HG03457 (cell line): Measurements from ENCODE around the gene PLOD3.
"Not testable (repeated sequence)": the region's sequence is repeated elsewhere in the genome, so short reads cannot be mapped to it uniquely, and the experiment has no call there.

ENCODE experiments used
- ATAC-seq: cut with Tn5 transposase; IDR thresholded peaks from one replicate; pipeline ENCODE4 v1.9.1; 2021; ENCODE audit warnings: moderate number of reproducible peaks; ENCODE audit not compliant: unreplicated experiment

The PLOD3 gene

DNA sequence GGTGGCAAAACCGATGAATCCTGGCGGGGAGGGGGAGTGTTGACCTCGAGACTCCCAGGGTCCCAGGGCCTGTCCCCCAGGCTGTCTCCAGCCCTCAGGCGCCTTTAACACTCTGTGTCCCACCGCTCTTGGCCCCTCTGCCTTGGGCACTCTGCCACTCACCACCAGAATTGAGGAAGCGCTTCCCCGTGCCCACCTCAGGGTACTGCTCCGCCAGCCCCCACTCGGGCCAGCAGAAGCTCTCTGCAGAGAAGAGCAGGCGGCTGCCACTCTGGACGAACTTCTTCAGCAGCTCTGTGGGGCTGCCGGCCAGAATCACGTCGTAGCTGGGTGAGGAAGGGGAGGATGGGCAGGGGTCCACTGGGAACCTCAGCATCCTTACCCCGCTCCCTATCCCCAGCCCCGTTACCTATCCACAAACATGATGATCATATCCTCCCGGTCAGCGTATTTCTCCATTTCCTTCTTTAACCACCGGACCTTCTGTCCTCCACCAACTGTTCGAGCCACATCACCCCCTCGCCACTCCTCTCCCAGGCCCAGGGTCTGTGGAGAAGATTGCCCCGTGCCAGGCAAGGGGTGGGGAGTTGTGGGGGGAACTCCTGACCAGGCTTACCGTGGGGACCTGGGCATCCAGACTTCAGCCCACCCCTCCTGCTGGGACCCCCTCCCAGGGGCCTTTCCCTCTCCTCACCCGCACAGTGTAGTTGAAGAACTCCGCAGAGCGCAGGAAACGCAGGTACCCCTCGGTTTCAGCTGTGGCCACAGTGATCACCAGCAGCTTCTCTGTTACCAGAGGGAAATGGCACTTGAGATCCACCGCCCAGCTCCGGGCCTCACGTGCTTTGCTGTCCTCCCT is 1.2 kb downstream of the PLOD3 start:
- ATAC-seq = no peak

DNA sequence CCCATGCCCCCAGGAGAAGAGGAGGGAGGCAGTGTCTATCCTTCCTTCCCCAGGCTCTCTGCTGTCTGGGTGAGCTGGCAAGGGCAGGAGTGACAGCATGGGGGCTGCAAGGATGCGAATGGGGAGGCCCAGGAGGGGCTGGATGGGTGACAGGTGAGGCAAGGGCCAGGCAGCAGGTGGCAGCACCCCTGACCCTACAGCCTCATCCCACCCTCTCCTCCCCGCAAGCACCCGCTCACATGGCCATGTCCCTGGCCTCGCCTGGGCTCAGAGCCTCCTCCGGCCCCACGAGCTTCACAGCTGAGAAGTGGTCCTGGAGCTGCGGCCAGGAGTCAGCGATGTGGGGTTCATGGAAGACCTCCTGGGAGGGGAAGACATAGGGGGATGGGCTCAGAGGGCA is 5.4 kb downstream of the PLOD3 start:
- no peak for ATAC-seq

DNA sequence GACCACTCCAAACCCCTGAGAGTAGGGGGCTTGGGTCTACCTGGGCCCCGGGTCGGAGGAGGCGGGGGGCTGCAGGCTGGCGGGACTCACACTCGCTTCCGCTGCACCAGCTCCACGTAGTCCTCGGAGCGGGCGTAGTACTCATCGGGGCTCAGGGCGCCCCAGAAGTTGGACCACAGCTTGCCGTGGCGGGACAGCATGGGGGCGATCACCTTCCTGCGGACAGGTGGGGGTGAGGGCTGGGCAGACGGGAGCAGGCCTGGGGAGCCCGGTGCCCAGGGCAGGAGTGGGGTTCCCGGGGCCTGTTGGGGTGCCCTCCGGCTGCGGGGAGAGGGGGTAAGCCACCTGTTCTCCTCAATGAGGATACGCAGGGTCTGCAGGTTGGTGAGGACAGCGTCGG is 5.9 kb downstream of the PLOD3 start:
- ATAC-seq = no peak

GRCh38 chr7:101210143-101210542 is 7.2 kb downstream of the PLOD3 start:
- ATAC-seq = no peak

DNA sequence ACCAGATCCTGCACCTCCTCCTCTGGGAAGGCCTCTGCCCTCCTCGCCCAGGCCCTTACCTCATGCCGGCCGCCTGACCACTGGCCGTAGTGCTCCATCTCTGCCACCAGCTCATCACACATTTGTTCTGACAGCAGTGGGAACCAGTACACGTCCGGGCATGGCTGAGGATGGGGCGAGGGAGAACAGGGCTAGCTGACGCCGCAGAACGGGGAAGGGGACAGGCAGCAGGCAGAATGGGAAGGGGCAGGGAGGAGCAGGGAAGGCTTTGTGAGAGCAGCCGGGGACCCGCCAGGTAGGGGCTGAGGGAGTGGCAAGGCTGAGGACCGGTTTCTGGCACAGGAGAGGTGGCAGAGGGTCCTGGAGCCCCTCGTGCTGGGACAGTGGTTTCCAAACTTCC is 8.6 kb downstream of the PLOD3 start:
- no peak for ATAC-seq

GRCh38 chr7:101207459-101207858 is 9.9 kb downstream of the PLOD3 start:
- no peak for ATAC-seq

- no peak for ATAC-seq
These were observed 10.7 kb downstream of the PLOD3 start for GRCh38 chr7:101206665-101207042.

- ATAC-seq = no peak
These were observed 11.3 kb downstream of the PLOD3 start for GRCh38 chr7:101205901-101206664.

DNA sequence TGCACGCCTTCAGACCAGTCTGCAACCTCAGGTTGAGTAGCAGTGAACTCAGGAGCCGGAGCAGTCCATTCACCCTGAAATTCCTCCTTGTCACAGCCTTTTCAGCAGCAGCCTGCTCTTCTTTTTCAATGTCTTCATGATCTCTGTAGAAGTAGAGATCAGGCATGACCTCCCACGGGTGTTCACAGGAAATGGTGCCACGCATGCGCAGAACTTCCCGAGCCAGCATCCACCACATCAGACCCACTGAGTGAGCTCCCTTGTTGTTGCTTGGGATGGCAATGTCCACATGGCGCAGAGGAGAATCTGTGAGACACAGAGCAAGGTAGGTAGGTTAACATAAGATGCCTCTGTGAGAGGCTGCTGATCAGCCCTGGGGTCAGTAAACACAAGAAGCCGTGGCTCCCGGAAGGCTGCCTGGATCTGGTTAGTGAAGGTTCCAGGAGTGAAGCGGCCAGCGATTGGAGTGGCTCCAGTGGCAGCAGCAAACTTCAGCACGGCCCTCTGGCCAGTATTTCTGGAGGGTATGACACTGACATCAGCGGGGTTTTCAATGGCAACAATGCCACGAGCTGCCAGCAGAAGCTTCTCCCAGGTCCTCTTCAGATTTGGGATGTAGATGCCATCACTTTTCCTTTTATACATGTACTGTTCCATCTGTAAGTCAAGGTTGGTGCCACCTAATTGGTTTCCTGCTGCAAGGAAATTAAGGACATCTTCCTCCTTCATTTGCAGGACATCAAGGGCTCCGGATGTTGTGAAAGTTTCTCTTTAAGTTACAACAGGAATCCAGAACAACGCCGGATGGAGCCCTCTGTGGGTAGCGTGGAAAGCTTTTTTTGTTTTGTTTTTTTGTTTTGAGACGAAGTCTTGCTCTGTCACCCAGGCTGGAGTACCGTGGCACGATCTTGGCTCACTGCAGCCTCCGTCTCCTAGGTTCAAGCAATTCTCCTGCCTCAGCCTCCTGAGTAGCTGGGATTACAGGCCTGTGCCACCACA is 13.3 kb downstream of the PLOD3 start:
- not testable (repeated sequence) for ATAC-seq

- no peak for ATAC-seq
These were observed 14.8 kb downstream of the PLOD3 start for GRCh38 chr7:101202603-101202918.

DNA sequence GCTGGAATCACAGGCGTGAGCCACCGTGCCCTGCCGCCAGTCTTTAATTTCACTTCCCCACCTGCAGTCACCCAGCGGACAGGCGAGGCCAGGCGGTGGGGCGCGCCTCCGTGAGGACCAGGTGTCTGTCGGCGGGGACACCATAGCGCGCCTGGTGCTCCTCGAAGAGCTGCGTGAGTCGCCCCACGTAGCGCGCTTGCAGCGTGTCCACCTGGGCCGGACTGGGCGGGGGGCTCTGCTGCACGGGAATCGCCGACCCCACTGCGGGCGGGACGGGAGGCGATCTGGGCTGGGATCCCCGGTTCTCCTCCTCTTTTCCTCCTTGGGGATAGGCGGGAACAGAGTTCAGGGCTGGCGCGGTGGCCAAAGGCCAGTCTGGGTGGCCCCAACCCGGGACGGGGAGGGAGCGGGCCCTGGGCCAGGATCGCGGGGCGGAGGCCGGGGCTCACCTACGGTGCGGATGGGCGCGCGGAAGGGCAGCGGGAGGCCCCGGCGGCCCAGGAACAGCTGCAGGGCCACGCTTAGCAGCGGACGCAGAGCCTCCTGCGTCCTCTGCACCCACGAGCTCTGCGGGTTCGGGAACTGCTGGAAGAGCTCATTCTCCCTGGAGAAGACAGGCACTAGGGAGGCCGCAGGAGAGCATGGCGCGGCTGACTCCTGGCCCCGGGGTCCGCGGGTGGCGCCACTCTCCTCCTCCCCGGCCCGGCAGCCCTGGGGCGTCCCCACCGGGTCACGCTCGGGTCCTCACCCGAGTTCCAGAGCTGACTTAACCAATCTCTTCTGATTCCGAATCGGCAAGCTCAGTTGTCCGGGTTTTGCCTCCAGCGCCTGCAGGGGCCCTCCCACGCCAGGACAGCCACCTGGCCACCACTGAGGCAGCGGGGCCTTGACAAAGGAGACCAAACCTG is 15.4 kb downstream of the PLOD3 start:
- no peak for ATAC-seq

- ATAC-seq = no peak
These were observed 16.4 kb downstream of the PLOD3 start, which contains the start of gene MOGAT3 for GRCh38 chr7:101200862-101201599. MOGAT3 (minus strand) TSS chr7:101201036; CDS start chr7:101200854, 182 bp downstream.

DNA sequence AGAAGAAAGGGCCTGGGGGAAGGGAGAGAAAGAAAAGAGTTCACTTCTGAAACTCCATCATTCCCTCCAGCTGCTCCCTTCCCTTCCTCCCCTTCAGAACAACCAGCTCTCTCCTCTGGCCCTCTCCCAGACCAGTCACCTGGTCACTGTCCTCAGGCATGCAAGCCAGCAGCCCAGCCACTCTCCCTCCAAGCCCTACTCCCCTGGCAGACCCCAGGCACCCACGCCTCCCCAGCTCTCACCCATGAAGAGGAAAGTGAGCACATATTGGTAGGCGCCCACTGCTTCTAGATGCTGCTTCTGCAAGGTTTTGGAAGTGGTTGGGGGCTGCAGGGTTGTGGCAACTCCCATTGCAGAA is 16.9 kb downstream of the PLOD3 start:
- ATAC-seq = no peak

DNA sequence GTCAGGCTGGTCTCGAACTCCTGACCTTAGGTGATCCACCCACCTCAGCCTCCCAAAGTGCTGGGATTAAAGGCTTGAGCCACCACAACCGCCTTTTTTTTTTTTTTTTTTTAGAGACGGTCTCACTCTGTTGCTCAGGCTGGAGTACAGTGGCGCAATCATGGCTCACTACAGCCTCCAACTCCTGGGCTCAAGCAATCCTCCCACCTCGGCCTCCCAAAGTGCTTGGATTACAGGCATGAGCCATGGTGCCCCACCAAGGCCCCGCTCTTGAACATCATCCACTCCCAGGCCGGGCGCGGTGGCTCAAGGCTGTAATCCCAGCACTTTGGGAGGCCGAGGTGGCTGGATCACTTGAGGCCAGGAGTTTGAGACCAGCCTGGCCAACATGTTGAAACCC is 17.9 kb downstream of the PLOD3 start:
- ATAC-seq = not testable (repeated sequence)

GRCh38 chr7:101198476-101198875 is 18.9 kb downstream of the PLOD3 start:
- no peak for ATAC-seq

GRCh38 chr7:101197991-101198390 is 19.4 kb downstream of the PLOD3 start:
- ATAC-seq = no peak

GRCh38 chr7:101195884-101196283 is 21.5 kb downstream of the PLOD3 start:
- ATAC-seq = no peak

DNA sequence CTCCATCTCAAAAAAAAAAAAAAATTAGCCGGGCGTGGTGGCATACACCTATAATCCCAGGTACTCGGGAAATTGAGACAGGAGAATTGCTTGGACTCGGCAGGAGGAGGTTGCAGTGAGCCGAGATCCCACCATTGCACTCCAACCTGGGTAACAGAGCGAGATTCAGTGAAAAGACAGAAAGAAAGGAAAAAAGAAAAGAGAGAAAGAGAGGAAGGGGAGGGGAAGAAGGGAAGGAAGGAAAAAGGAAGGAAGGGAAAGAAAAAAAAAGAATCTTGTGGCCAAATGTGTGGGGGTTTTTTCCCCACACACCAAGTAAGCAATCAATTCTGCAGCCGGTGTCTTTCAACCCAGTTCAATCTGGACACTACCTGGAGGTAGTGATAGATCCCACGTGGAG is 28.3 kb downstream of the PLOD3 start:
- no peak for ATAC-seq

DNA sequence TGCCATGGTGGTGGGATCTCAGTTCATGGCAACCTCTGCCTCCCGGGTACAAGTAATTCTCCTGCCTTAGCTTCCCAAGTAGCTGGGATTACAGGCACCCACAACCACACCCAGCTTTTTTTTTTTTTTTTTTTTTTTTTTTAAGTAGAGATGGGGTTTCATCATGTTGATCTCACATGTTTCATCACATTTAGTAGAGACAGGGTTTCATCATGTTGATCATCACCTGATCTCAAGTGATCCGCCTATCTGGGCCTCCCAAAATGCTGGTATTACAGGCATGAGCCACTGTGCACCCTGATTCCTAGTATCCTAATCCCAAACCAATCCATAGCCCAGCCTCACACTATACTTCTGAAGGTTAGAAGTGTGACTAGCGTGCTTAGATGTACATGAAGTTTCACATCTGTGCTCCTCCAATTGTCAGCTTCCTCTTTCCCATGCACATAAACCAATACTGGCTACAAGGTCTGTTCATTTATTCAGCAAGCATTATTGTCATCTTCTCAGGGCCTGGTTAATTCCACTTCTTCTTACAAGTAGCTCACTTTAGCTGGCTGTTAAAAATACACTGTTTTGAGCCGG is 30.4 kb downstream of the PLOD3 start:
- no peak for ATAC-seq
